Endothelial cell of umbilical vein (primary cell): ENCODE results near the gene ABHD5. TPM values are rescaled to one million over a fixed set of nuclear protein-coding genes. Genes with fewer than 3 reads are reported as not detected.

Experiments
- BruUV-seq: library from RNA; stranded (reverse); fragments of 400-500 nt; replicated peaks from 2 replicates; lab custom pipeline; 2021; lab: Mats Ljungman, UMichigan
- CTCF ChIA-PET: fragments of 300-600, 350-600 bp; sonication (Branson Sonifier 250); formaldehyde crosslinking; loops from one replicate; lab custom pipeline; 2021; ENCODE audit warnings: antibody characterized with exemption, inconsistent platforms; lab: Charles Lee
- POLR2A ChIA-PET: fragments of 300-600, 350-600 bp; sonication (Branson Sonifier 250); formaldehyde crosslinking; loops from one replicate; lab custom pipeline; 2021; ENCODE audit warnings: antibody characterized with exemption, inconsistent platforms; lab: Charles Lee
- DNase-seq: peaks from one replicate; pipeline ENCODE4 v3.0.0-alpha.2; 2011; ENCODE audit warnings: low read depth, low spot score
- FAIRE-seq: peaks from 2 replicates; lab custom pipeline; 2011; peaks lifted over from hg19 to GRCh38; lab: Jason Lieb, UNC
- H2AFZ ChIP-seq: 2 replicates; pipeline ENCODE4 v1.6.0; 2012; ENCODE audit warnings: low read depth, low read length, control low read depth, inconsistent platforms
- H3K27ac ChIP-seq: 2 replicates; pipeline ENCODE4 v1.5.1; 2011; ENCODE audit warnings: low read depth, mild to moderate bottlenecking, control low read depth, low read length, moderate library complexity; ENCODE audit not compliant: insufficient read depth
- H3K27me3 ChIP-seq, 2 experiments: 2 replicates each; pipeline versions ENCODE4 v1.6.0 to v1.6.1; 2011; ENCODE audit warnings: low read length in 2 of 2, mixed read lengths in 1 of 2; ENCODE audit not compliant: control insufficient read depth in 2 of 2, insufficient read depth in 2 of 2
- H3K36me3 ChIP-seq, 2 experiments: 2 replicates in 1 of 2; 3 replicates in 1 of 2; pipeline ENCODE4 v1.5.1; 2011; ENCODE audit warnings: low read length in 2 of 2, mild to moderate bottlenecking in 1 of 2, moderate library complexity in 1 of 2; ENCODE audit not compliant: control insufficient read depth in 2 of 2, insufficient read depth in 2 of 2; ENCODE audit errors: extremely low read depth in 1 of 2
- H3K4me1 ChIP-seq: 3 replicates; pipeline ENCODE4 v1.5.1; 2011; ENCODE audit warnings: mild to moderate bottlenecking, low read length; ENCODE audit not compliant: control insufficient read depth, insufficient read depth; ENCODE audit errors: extremely low read depth
- H3K4me2 ChIP-seq: 2 replicates; pipeline ENCODE4 v1.6.1; 2011; ENCODE audit warnings: low read length, control low read depth, mixed read lengths; ENCODE audit not compliant: insufficient read depth
- H3K4me3 ChIP-seq, 3 experiments: fragments of 200-600 bp in 1 of 3; sonication (generic), shearing (Covaris generic) in 1 of 3; replicated peaks in 1 of 3; 2 replicates each; pipeline ENCODE4 v1.5.1; 2011 to 2016; ENCODE audit warnings: control low read depth in 3 of 3, low read length in 3 of 3, mild to moderate bottlenecking in 2 of 3, inconsistent platforms in 1 of 3, low read depth in 1 of 3, moderate library complexity in 1 of 3; ENCODE audit not compliant: insufficient read depth in 1 of 3
- H3K79me2 ChIP-seq: 2 replicates; pipeline ENCODE4 v1.6.0; 2012; ENCODE audit warnings: low read length, inconsistent platforms; ENCODE audit not compliant: control insufficient read depth, insufficient read depth
- H3K9ac ChIP-seq: replicated peaks from 2 replicates; pipeline ENCODE3; 2011; ENCODE audit warnings: low read length, control low read depth; ENCODE audit not compliant: insufficient read depth; ENCODE audit errors: extremely low read depth
- H3K9me1 ChIP-seq: replicated peaks from 3 replicates; pipeline ENCODE4 v1.6.0; 2011; ENCODE audit warnings: mild to moderate bottlenecking, low read length; ENCODE audit not compliant: control insufficient read depth, insufficient read depth; ENCODE audit errors: extremely low read depth
- H3K9me3 ChIP-seq: replicated peaks from 2 replicates; pipeline ENCODE4 v1.5.1; 2012; ENCODE audit warnings: low read length, inconsistent platforms; ENCODE audit not compliant: control insufficient read depth, insufficient read depth
- H4K20me1 ChIP-seq: replicated peaks from 2 replicates; pipeline ENCODE3; 2011; ENCODE audit warnings: mild to moderate bottlenecking, low read length; ENCODE audit not compliant: control insufficient read depth, insufficient read depth; ENCODE audit errors: extremely low read depth
- EZH2 ChIP-seq: IDR thresholded peaks from 2 replicates; pipeline ENCODE4 v1.6.1; 2012; ENCODE audit warnings: borderline replicate concordance, low read depth, mild to moderate bottlenecking, moderate library complexity, low read length, inconsistent platforms; ENCODE audit not compliant: severe bottlenecking
- FOS ChIP-seq: IDR thresholded peaks from 2 replicates; pipeline ENCODE4 v1.6.1; 2011; ENCODE audit warnings: mild to moderate bottlenecking, low read length, moderate library complexity, borderline replicate concordance; ENCODE audit not compliant: insufficient read depth
- GATA2 ChIP-seq: IDR thresholded peaks from 2 replicates; pipeline ENCODE4 v1.7.0; 2011; ENCODE audit warnings: low read depth, mild to moderate bottlenecking, moderate library complexity, mixed read lengths, low read length; ENCODE audit not compliant: insufficient read length, insufficient read depth
- JUN ChIP-seq: IDR thresholded peaks from 2 replicates; pipeline ENCODE4 v1.6.1; 2011; ENCODE audit warnings: borderline replicate concordance, low read depth; ENCODE audit not compliant: insufficient read length, insufficient read depth
- MYC ChIP-seq: IDR thresholded peaks from one replicate; pipeline ENCODE4 v1.6.1; 2011; ENCODE audit warnings: mild to moderate bottlenecking, low read depth, low read length
- POLR2A ChIP-seq: IDR thresholded peaks from 2 replicates; pipeline ENCODE4 v1.6.1; 2012; ENCODE audit warnings: low read depth, mild to moderate bottlenecking, control low read depth, low read length
- POLR2AphosphoS5 ChIP-seq: IDR thresholded peaks from 2 replicates; pipeline ENCODE4 v1.6.1; 2012; ENCODE audit warnings: low read depth, mild to moderate bottlenecking, control low read depth, low read length, moderate library complexity; ENCODE audit not compliant: insufficient read depth
- dilution Hi-C: fragments of 300-500 bp; cut with MboI; formaldehyde crosslinking; loops from one replicate; pipeline ENCODE4 v1.15.0; 2019; ENCODE audit warnings: low sequenced_read_pairs; ENCODE audit not compliant: extremely low pct_ligation_motif_present
- intact Hi-C: fragments of 100-400 bp; cut with micrococcal nuclease; formaldehyde crosslinking; loops from one replicate; pipeline ENCODE4 v1.10.0; 2022
- polyA plus RNA-seq, 4 experiments: library from polyadenylated mRNA; depleted of rRNA in 3 of 4; stranded (reverse) in 3 of 4; unstranded in 1 of 4; fragments of >200 nt; gene quantifications; 2 replicates each; pipeline versions ENCODE4 v1.2.1 to v1.2.3, GENCODE V29; 2011 to 2012; ENCODE audit warnings: missing spikeins in 1 of 4
- total RNA-seq: library from RNA; stranded (reverse); gene quantifications from 2 replicates; pipeline ENCODE4 v1.2.3, GENCODE V29; 2021
- TF ChIP-seq, protein P1 (sequence below), 2 donors: IDR thresholded peaks; 1 replicate in 1 of 2; 2 replicates in 1 of 2; pipeline ENCODE4 v1.5.1; 2011; ENCODE audit warnings: low read length in 2 of 2, mild to moderate bottlenecking in 2 of 2, moderate library complexity in 2 of 2, control low read depth in 1 of 2, inconsistent platforms in 1 of 2, low read depth in 1 of 2; ENCODE audit not compliant: insufficient read depth in 1 of 2; ENCODE audit errors: extremely low read depth in 1 of 2
- TF ChIP-seq, protein P2 (sequence below): IDR thresholded peaks from 2 replicates; pipeline ENCODE4 v1.6.1; 2011; ENCODE audit not compliant: insufficient read depth, insufficient read length

Gene ABHD5
- total and polyA plus RNA-seq, 2 donors (not counting 3 experiments of a cell fraction or from before 2014, with no cell fraction given): 10.0 to 21.2 TPM

DNA sequence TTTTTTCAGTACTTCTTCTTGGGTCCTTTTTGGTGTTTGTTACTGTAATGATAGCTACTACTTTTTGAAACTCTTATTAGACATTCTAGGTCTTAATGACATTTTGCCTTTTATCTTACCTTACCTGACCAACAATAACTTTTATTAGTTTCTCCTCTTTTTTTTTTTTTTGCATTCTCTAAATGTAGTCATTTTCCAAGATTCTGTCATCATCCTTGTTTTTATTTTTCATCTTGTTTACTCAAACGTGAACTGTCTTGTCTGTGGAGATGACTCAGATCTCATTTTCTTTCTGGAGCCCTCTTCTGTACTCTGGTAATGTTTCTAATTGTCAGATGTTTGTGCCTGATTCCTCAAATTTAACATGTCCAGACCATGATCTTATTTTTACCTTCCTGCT is 2.9 kb downstream of the ABHD5 start:
- CTCF ChIA-PET: interaction anchor here (0.9 to 1.7 kb wide), 3 partner anchors 11 to 149 kb away, joined by 3 to 6 read pairs (median 3); no protein-coding TSS in a partner anchor

More for the DNA sequence above, 2.9 kb downstream of the ABHD5 start:
- H3K4me1 ChIP-seq: peaks cover 12% of the 10 kb centered on the region
- H3K4me3 ChIP-seq: no peak overlapping the region
- H3K4me2 ChIP-seq: no peak overlapping the region
- no peak for DNase-seq
- H3K79me2 ChIP-seq: peaks cover 40% of the 10 kb centered on the region
- POLR2A ChIA-PET: interaction anchor here (0.7 kb wide), 1 partner anchor 229 kb away, joined by 3 read pairs; no protein-coding TSS in a partner anchor
- H3K27ac ChIP-seq: no peak overlapping the region
- peaks cover 6% of the 10 kb centered on the region for H4K20me1 ChIP-seq
- H3K27me3 ChIP-seq: no peaks in the 10 kb centered on the region
- TF ChIP-seq MYC (no peak), EZH2 (no peak), POLR2AphosphoS5 (no peak), GATA2 (no peak), JUN (no peak), POLR2A (no peak), FOS (no peak)
- TF ChIP-seq, protein P1, sequence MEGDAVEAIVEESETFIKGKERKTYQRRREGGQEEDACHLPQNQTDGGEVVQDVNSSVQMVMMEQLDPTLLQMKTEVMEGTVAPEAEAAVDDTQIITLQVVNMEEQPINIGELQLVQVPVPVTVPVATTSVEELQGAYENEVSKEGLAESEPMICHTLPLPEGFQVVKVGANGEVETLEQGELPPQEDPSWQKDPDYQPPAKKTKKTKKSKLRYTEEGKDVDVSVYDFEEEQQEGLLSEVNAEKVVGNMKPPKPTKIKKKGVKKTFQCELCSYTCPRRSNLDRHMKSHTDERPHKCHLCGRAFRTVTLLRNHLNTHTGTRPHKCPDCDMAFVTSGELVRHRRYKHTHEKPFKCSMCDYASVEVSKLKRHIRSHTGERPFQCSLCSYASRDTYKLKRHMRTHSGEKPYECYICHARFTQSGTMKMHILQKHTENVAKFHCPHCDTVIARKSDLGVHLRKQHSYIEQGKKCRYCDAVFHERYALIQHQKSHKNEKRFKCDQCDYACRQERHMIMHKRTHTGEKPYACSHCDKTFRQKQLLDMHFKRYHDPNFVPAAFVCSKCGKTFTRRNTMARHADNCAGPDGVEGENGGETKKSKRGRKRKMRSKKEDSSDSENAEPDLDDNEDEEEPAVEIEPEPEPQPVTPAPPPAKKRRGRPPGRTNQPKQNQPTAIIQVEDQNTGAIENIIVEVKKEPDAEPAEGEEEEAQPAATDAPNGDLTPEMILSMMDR (IDR thresholded peaks at IDR 0.05; ENCODE audit: extremely low read depth in 1 of 2, insufficient read depth in 1 of 2, low read depth in 1 of 2, low read length in 2 of 2): no peak
- TF ChIP-seq, protein P2, sequence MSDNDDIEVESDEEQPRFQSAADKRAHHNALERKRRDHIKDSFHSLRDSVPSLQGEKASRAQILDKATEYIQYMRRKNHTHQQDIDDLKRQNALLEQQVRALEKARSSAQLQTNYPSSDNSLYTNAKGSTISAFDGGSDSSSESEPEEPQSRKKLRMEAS: no peak
- no peaks in the 10 kb centered on the region for H3K36me3 ChIP-seq
- H3K9ac ChIP-seq: no peak overlapping the region
- intact Hi-C loops (loop anchor here (5.0 kb wide), 3 partner anchors 301 to 544 kb away; no protein-coding TSS in a partner anchor), dilution Hi-C loops (no loop called here)
- BruUV-seq: no TSS peak
- no peak for FAIRE-seq
- no peaks in the 10 kb centered on the region for H3K9me1 ChIP-seq
- no peak overlapping the region for H2AFZ ChIP-seq
- no peaks in the 10 kb centered on the region for H3K9me3 ChIP-seq
